AG09319 (cell line): ENCODE measurements around the gene FRS3.
"Not testable (repeated sequence)": the region's sequence is repeated elsewhere in the genome, so short reads cannot be mapped to it uniquely, and the experiment has no call there.

Experiments used
- DNase-seq: peaks from one replicate; pipeline ENCODE4 v3.0.0-alpha.2; 2010; ENCODE audit warnings: low read depth; ENCODE audit errors: extremely low read depth
- TF ChIP-seq, protein P1 (sequence below): IDR thresholded peaks from 2 replicates; pipeline ENCODE4 v1.5.1; 2011; ENCODE audit warnings: low read depth, mild to moderate bottlenecking, inconsistent platforms, low read length, moderate library complexity

FRS3 gene

DNA sequence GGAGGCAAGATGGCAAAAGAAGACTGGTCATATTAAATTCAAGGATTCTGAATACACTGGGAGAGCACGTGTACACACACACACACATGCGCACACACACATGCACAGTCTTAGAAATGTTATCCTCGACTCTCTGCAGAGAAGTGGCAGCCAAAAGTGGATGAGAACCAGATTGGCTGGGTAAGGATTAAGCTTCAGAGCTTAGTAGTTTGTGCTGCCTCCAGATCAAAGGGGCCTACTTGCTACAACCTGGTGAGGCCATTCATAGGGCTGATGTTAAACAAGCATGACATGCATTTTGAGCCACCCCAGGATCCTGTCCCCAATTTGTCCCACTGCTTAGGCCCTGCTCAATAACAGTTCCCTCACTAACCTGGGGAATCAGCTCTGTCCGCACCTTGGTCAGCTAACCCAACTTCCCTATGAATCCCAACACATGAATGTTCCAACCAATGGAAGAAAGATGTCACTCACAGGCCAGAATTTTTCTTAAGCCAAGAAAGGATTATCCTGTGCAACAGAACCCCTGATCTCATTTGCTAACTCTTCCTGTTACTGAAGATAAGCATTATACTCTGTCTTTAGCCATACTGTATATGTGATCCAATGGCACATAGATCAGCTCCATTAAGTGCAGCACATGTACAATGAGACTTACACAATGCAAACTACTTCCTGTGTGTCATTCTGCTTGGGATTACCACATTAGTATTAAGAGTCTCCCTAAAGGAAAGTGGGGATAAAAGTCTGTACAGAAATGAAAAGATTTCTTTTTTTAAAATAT lies 38.8 kb upstream of the FRS3 start:
- TF ChIP-seq, protein P1, sequence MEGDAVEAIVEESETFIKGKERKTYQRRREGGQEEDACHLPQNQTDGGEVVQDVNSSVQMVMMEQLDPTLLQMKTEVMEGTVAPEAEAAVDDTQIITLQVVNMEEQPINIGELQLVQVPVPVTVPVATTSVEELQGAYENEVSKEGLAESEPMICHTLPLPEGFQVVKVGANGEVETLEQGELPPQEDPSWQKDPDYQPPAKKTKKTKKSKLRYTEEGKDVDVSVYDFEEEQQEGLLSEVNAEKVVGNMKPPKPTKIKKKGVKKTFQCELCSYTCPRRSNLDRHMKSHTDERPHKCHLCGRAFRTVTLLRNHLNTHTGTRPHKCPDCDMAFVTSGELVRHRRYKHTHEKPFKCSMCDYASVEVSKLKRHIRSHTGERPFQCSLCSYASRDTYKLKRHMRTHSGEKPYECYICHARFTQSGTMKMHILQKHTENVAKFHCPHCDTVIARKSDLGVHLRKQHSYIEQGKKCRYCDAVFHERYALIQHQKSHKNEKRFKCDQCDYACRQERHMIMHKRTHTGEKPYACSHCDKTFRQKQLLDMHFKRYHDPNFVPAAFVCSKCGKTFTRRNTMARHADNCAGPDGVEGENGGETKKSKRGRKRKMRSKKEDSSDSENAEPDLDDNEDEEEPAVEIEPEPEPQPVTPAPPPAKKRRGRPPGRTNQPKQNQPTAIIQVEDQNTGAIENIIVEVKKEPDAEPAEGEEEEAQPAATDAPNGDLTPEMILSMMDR: no peak
- no peak for DNase-seq

DNA sequence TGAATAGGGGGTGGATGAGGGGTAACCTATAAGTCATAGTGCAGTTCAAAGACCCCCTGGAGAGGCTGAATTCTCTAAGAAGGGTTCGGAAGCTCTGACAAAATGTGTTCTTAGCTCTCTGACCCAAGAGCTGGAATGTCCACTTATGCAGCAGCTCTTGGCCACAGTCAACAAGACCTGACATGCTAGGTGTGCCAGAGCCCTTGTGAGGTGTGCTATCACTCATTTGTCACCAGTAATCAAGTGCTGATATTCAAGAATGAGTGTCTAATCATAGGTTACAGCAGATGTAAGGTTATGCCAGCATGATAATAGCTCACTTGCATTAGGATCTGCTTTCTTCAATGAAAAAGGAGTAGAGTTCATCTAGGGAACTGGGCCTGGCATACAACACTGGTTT lies 35.9 kb upstream of the FRS3 start:
- no peak for DNase-seq
- TF ChIP-seq, protein P1: no peak

DNA sequence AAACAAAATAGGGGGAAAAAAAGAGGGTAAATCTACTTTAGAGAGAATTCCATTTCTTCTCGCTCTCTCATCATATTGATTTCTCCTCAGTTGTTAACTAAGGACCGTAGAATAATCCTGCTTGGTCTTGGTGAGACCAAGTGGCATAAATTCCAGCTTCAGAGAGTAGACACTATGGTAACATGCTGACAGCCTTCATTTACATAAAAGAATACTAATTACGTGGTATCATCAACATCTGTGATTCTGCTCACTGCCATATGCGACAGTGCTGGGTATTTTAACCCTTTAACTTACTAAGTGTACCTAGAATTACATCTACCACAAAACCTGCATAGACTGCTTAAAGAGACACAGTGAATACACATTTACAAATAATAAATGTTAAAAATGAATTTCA lies 34.9 kb upstream of the FRS3 start:
- TF ChIP-seq, protein P1: no peak
- no peak for DNase-seq

DNA sequence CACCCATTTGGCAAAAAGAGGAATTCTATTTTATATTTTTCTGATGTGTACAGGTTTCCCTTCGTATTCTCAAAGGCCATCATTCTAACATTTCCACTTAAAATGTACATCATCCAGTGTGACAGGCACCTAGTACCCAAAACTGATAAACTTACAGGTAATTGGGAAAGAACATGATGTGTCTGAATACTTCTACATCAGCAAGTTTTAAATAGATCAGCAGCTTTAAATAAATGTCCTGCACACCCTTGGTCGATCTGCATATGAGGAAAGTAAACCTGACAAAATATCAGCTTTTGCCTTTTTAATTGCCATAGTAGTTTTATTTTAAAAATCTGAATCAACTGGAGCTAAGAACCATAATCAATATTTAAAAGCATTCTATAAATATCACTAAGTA lies 34.3 kb upstream of the FRS3 start:
- DNase-seq: no peak
- TF ChIP-seq, protein P1: no peak

DNA sequence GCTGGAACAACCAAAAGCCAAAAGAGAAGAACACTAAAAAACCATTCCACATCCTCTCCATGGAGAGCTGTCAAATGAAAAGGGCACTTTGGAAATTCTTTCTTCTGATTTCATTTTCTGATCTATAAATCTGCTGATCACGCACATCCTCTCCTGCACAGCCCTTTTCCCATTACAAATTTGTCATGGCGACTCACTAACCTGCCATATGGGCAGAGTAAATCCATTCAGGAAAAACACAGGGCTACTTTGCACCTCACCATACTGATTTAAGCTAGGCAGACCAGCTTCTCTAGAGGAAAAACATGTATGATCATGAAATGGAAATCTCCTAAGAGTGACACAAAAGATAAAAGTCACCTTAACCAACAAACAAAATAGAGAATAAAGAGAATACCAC lies 33.8 kb upstream of the FRS3 start:
- TF ChIP-seq, protein P1: no peak
- DNase-seq: no peak

DNA sequence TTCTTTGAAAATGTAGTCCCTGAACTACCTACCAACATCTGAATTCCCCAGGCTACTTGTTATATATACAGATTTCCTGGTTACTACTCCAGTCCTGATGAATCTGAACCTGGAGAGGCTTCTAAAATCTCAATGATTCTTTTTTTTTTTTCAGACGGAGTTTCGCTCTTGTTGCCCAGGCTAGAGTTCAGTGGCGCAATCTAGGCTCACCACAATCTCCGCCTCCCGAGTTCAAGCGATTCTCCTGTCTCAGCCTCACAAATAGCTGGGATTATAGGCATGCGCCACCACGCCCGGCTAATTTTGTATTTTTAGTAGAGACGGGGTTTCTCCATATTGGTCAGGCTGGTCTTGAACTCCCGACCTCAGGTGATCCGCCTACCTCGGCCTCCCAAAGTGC lies 32.2 kb upstream of the FRS3 start:
- DNase-seq: not testable (repeated sequence)

DNA sequence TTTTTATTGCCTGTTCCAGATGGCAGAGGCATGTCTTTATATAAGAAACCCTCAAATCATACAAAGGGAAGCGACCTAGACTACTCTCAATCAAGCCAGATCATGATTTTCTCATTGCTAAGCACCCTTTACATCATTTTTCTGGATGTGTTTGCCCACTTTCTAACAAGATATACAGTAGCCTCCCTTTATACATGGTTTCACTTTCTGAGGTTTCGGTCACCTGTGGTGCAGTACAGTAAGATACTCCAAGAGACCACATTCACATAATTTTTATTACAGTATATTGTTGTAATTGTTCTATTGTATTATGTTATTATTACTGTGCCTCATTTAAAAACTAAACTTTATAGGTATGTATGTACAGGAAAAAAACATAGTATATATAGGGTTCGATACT lies 31.4 kb upstream of the FRS3 start:
- TF ChIP-seq, protein P1: no peak
- DNase-seq: no peak
